ENCODE measurements around the gene SPSB3.

SPSB3 gene

DNA sequence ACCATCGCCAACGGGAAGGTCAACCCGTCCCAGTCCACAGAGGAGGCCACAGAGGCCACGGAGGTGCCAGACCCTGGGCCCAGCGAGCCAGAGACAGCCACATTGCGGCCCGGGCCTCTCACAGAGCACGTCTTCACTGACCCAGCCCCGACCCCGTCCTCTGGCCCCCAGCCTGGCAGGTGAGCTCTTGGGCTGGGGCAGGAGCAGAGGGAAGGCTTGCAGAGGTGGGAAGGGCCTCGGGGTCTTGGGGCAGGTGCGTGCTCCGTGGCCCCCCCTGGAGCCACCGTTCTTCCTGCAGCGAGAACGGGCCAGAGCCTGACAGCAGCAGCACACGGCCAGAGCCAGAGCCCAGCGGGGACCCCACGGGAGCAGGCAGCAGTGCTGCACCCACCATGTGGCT is 16.1 kb downstream of the SPSB3 start:
- TF ChIP-seq, protein P1, sequence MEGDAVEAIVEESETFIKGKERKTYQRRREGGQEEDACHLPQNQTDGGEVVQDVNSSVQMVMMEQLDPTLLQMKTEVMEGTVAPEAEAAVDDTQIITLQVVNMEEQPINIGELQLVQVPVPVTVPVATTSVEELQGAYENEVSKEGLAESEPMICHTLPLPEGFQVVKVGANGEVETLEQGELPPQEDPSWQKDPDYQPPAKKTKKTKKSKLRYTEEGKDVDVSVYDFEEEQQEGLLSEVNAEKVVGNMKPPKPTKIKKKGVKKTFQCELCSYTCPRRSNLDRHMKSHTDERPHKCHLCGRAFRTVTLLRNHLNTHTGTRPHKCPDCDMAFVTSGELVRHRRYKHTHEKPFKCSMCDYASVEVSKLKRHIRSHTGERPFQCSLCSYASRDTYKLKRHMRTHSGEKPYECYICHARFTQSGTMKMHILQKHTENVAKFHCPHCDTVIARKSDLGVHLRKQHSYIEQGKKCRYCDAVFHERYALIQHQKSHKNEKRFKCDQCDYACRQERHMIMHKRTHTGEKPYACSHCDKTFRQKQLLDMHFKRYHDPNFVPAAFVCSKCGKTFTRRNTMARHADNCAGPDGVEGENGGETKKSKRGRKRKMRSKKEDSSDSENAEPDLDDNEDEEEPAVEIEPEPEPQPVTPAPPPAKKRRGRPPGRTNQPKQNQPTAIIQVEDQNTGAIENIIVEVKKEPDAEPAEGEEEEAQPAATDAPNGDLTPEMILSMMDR (conservative IDR thresholded peaks at IDR 0.05; ENCODE audit: low read length) = no peak
- no peak for DNase-seq (ENCODE audit: low read depth)
- H3K4me3 ChIP-seq (ENCODE audit: low read length) = no peak overlapping the region

DNA sequence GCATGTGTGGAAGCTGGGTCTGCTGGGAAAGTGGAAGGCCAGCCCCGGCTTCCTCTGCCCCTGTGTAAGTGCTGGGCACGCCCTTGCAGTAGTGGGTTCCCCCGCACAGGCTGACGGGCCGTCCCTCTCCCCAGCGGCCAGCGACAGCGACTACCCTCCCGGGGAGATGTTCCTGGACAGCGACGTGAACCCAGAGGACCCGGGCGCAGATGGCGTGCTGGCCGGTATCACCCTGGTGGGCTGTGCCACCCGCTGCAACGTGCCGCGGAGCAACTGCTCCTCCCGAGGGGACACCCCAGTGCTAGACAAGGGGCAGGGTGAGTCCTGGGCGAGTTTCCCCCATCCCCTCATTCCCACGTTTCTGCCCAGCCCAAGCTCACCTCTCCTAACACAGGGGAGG is 16.5 kb downstream of the SPSB3 start:
- TF ChIP-seq, protein P1 (conservative IDR thresholded peaks at IDR 0.05; ENCODE audit: low read length) = no peak
- no peak overlapping the region for H3K4me3 ChIP-seq (ENCODE audit: low read length)
- DNase-seq (ENCODE audit: low read depth) = no peak

DNA sequence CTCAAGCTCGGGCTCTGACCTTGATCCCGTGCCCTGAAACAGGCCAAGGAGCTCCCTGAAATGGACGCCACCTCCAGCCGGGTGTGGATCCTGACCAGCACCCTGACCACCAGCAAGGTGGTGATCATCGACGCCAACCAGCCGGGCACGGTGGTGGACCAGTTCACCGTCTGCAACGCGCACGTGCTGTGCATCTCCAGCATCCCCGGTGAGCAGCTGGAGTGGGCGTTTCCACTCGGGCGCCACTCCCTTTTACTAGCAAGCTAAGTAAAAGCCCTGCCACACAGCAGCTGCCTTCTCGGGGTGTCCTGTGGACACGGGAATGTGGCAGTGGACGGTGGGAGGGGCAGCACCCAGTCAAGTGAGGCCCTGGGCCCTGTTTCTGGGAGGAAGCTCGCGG is 17.4 kb downstream of the SPSB3 start:
- no peak overlapping the region for H3K4me3 ChIP-seq (ENCODE audit: low read length)
- TF ChIP-seq, protein P1 (conservative IDR thresholded peaks at IDR 0.05; ENCODE audit: low read length) = no peak
- DNase-seq (ENCODE audit: low read depth) = no peak

GRCh38 chr16:1763521-1764511 is 18.6 kb downstream of the SPSB3 start:
- TF ChIP-seq, protein P1 (conservative IDR thresholded peaks at IDR 0.05; ENCODE audit: low read length) = peak; percentile 22
- H3K4me3 ChIP-seq (ENCODE audit: low read length) = no peak overlapping the region
- DNase-seq (ENCODE audit: low read depth) = no peak

- TF ChIP-seq, protein P1 (conservative IDR thresholded peaks at IDR 0.05; ENCODE audit: low read length) = no peak
- H3K4me3 ChIP-seq (ENCODE audit: low read length) = no peak overlapping the region
These were observed 19.4 kb downstream of the SPSB3 start for GRCh38 chr16:1762879-1763520.

DNA sequence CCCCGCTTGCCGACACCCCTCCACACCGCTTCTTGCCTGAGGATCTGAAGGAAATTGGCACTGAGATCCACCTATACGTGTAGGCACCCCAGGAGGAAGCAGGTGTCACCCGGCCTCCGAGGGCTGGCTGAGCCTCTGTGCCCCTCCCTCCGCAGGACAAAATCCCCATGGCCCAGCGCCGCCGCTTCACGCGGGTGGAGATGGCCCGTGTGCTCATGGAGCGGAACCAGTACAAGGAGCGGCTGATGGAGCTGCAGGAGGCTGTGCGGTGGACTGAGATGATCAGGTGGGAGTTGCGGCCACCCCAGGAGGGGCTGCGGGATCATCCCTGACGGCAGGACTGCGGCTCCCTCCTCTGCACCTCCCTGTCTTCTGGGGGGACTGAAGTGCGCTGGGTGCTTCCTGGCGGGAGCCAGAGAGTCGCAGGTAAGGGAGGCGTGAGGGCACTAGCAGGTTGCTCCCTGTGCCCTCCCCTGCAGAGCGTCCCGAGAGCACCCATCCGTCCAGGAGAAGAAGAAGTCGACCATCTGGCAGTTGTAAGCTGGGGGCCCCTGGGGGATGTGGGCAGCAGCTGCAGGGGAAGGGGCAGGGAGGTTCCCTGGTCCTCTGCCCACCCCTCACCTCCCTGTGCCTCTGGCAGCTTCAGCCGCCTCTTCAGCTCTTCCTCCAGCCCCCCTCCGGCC is 20.0 kb downstream of the SPSB3 start:
- no peak for DNase-seq (ENCODE audit: low read depth)
- H3K4me3 ChIP-seq (ENCODE audit: low read length) = no peak overlapping the region
- TF ChIP-seq, protein P1 (conservative IDR thresholded peaks at IDR 0.05; ENCODE audit: low read length) = no peak

More at GRCh38 chr16:1762879-1763520, 19.4 kb downstream of the SPSB3 start:
- DNase-seq (ENCODE audit: low read depth) = no peak

All from AG10803 (cell line).